Prostate gland (tissue), 2 donors: ENCODE data around the gene GSG1L.

ENCODE experiments used
- CTCF ChIP-seq, 4 experiments: fragments of 200-600 bp in 2 of 4; fragments of 450-650 bp in 2 of 4; sonication (generic) in 2 of 4; IDR thresholded peaks; 1 replicate in 3 of 4; 2 replicates in 1 of 4; pipeline ENCODE4 v1.5.1; 2016 to 2019; ENCODE audit warnings: antibody characterized with exemption in 4 of 4, mild to moderate bottlenecking in 2 of 4, moderate library complexity in 2 of 4
- POLR2AphosphoS5 ChIP-seq: sonication (generic); formaldehyde crosslinking; IDR thresholded peaks from one replicate; pipeline ENCODE4 v1.6.1; 2017; ENCODE audit warnings: antibody characterized with exemption

GRCh38 chr16:27773344-27773743, 290.2 kb downstream of the GSG1L start:
- no peak for TF ChIP-seq CTCF (IDR thresholded peaks at IDR 0.05)
- no peak for TF ChIP-seq POLR2AphosphoS5
